GM21381 (cell line): ENCODE data around the gene SOAT1.
"Not testable (repeated sequence)": the region's sequence is repeated elsewhere in the genome, so short reads cannot be mapped to it uniquely, and the experiment has no call there.

Experiments
- ATAC-seq: cut with Tn5 transposase; IDR thresholded peaks from one replicate; pipeline ENCODE4 v1.9.1; 2021; ENCODE audit warnings: mild to moderate bottlenecking, moderate library complexity; ENCODE audit not compliant: unreplicated experiment

SOAT1 gene

GRCh38 chr1:179293340-179294327 is at the start of gene SOAT1:
SOAT1 (plus strand) TSS chr1:179293797; CDS start chr1:179302685, 8,888 bp downstream.
- ATAC-seq, result peak; percentile 95

GRCh38 chr1:179245426-179245825 is 48.2 kb upstream of the SOAT1 start:
- not testable (repeated sequence) for ATAC-seq

GRCh38 chr1:179247923-179248322 is 45.7 kb upstream of the SOAT1 start:
- ATAC-seq, result no peak

GRCh38 chr1:179251675-179252074 is 41.9 kb upstream of the SOAT1 start:
- ATAC-seq, result no peak

GRCh38 chr1:179252606-179253005 is 41.0 kb upstream of the SOAT1 start:
- ATAC-seq, result no peak

GRCh38 chr1:179253286-179253972 is 40.2 kb upstream of the SOAT1 start:
- ATAC-seq, result no peak

- ATAC-seq, result no peak
Measured at GRCh38 chr1:179262183-179262582, 31.4 kb upstream of the SOAT1 start.

- ATAC-seq, result no peak
Measured at GRCh38 chr1:179263121-179263520, 30.5 kb upstream of the SOAT1 start.

GRCh38 chr1:179264507-179264906 is 29.1 kb upstream of the SOAT1 start:
- no peak for ATAC-seq

- ATAC-seq, result no peak
Measured at GRCh38 chr1:179269071-179269470, 24.5 kb upstream of the SOAT1 start.

GRCh38 chr1:179274424-179274823 is 19.2 kb upstream of the SOAT1 start:
- ATAC-seq, result not testable (repeated sequence)

- no peak for ATAC-seq
Measured at GRCh38 chr1:179278920-179279319, 14.7 kb upstream of the SOAT1 start.

GRCh38 chr1:179283992-179284391 is 9.6 kb upstream of the SOAT1 start:
- ATAC-seq, result no peak

- no peak for ATAC-seq
Measured at GRCh38 chr1:179287946-179288345, 5.7 kb upstream of the SOAT1 start.

GRCh38 chr1:179288977-179289376 is 4.6 kb upstream of the SOAT1 start:
- ATAC-seq, result no peak

- no peak for ATAC-seq
Measured at GRCh38 chr1:179295164-179295755, 1.7 kb downstream of the SOAT1 start.

GRCh38 chr1:179296356-179297104 is 2.9 kb downstream of the SOAT1 start:
- ATAC-seq, result no peak

GRCh38 chr1:179297105-179297378 is 3.4 kb downstream of the SOAT1 start:
- no peak for ATAC-seq

- ATAC-seq, result peak; percentile 88
Measured at GRCh38 chr1:179298952-179299351, 5.4 kb downstream of the SOAT1 start.

- ATAC-seq, result no peak
Measured at GRCh38 chr1:179300112-179300511, 6.5 kb downstream of the SOAT1 start.

- no peak for ATAC-seq
Measured at GRCh38 chr1:179302070-179302469, 8.5 kb downstream of the SOAT1 start.
